ENCODE measurements around the gene MTARC1.

- TF ChIP-seq GATA2 (IDR thresholded peaks at IDR 0.05; ENCODE audit: low read depth, low read length) (no peak), GATA3 (IDR thresholded peaks at IDR 0.05; ENCODE audit: low read depth, low read length) (no peak)
Measured at GRCh38 chr1:220819467-220820026, 32.8 kb downstream of the MTARC1 start.
